Measurements from ENCODE around the gene ABCC2. TPM values are rescaled to one million over a fixed set of nuclear protein-coding genes. Genes with fewer than 3 reads are reported as not detected.

Gene ABCC2
- total RNA-seq, 1 experiment from 2014 or later, result 129 TPM

GRCh38 chr10:99748823-99749451 is 33.5 kb upstream of the ABCC2 start:
- H3K4me3 ChIP-seq (ENCODE audit: low read depth, low read length), result no peak overlapping the region
- TF ChIP-seq CTCF (IDR thresholded peaks at IDR 0.05; ENCODE audit: insufficient read depth in 1 of 2, low read depth in 1 of 2, low read length in 1 of 2, severe bottlenecking in 1 of 2, unreplicated experiment in 1 of 2), result no peak
- intact Hi-C loops (cut with micrococcal nuclease; ENCODE audit: unreplicated experiment), result no loop called here
- ChIA-PET POLR2A (no interaction called here), CTCF (interaction anchor here (0.6 kb wide), 1 partner anchor 16 kb away, joined by 3 read pairs; no protein-coding TSS in a partner anchor)
- H3K36me3 Mint-ChIP-seq (ENCODE audit: insufficient read depth, unreplicated experiment), result peaks cover 39% of the 10 kb centered on the region
- no peaks in the 10 kb centered on the region; the same call in none of the 2 replicates for H3K36me3 ChIP-seq (ENCODE audit: control insufficient read depth, insufficient read depth, low read length)
- H3K27me3 Mint-ChIP-seq (ENCODE audit: insufficient read depth, unreplicated experiment), result no peaks in the 10 kb centered on the region
- BruUV-seq (replicated peaks), result no TSS peak
- no peaks in the 10 kb centered on the region for H3K27me3 ChIP-seq (replicated peaks; ENCODE audit: control insufficient read depth, insufficient read depth, low read length)
- no peaks in the 10 kb centered on the region for H3K4me1 Mint-ChIP-seq (ENCODE audit: low read depth, unreplicated experiment)
- no peaks in the 10 kb centered on the region for H3K4me1 ChIP-seq
- no peak overlapping the region for H3K27ac Mint-ChIP-seq (ENCODE audit: unreplicated experiment)
- no peaks in the 10 kb centered on the region for H3K9me3 Mint-ChIP-seq (ENCODE audit: unreplicated experiment)
- no peak overlapping the region for H3K4me3 Mint-ChIP-seq (ENCODE audit: unreplicated experiment)
- no peaks in the 10 kb centered on the region for H3K9me3 ChIP-seq
- no peak for DNase-seq

- H3K27ac Mint-ChIP-seq (ENCODE audit: unreplicated experiment), result no peak overlapping the region
- Histone ChIP-seq H3K36me3 (ENCODE audit: control insufficient read depth, insufficient read depth, low read length) (no peaks in the 10 kb centered on the region; the same call in 1 of the 2 replicates), H3K9me3 (no peaks in the 10 kb centered on the region), H3K4me3 (ENCODE audit: low read depth, low read length) (no peak overlapping the region), H3K4me1 (no peaks in the 10 kb centered on the region), H3K27me3 (replicated peaks; ENCODE audit: control insufficient read depth, insufficient read depth, low read length) (no peaks in the 10 kb centered on the region)
- POLR2A ChIA-PET, result no interaction called here
- no TSS peak for BruUV-seq (replicated peaks)
- CTCF ChIA-PET, result no interaction called here
- no peaks in the 10 kb centered on the region for H3K27me3 Mint-ChIP-seq (ENCODE audit: insufficient read depth, unreplicated experiment)
- no peak overlapping the region for H3K4me3 Mint-ChIP-seq (ENCODE audit: unreplicated experiment)
- no peaks in the 10 kb centered on the region for H3K4me1 Mint-ChIP-seq (ENCODE audit: low read depth, unreplicated experiment)
- no peaks in the 10 kb centered on the region for H3K9me3 Mint-ChIP-seq (ENCODE audit: unreplicated experiment)
- peaks cover 24% of the 10 kb centered on the region for H3K36me3 Mint-ChIP-seq (ENCODE audit: insufficient read depth, unreplicated experiment)
- no peak for TF ChIP-seq CTCF (IDR thresholded peaks at IDR 0.05; ENCODE audit: insufficient read depth in 1 of 2, low read depth in 1 of 2, low read length in 1 of 2, severe bottlenecking in 1 of 2, unreplicated experiment in 1 of 2)
- intact Hi-C loops (cut with micrococcal nuclease; ENCODE audit: unreplicated experiment), result no loop called here
- no peak for DNase-seq
These were observed 31.8 kb upstream of the ABCC2 start for GRCh38 chr10:99750641-99751040.

GRCh38 chr10:99754670-99755069 is 27.8 kb upstream of the ABCC2 start:
- no peak for DNase-seq
- peaks cover 56% of the 10 kb centered on the region for H3K36me3 Mint-ChIP-seq (ENCODE audit: insufficient read depth, unreplicated experiment)
- no peak overlapping the region for H3K4me3 Mint-ChIP-seq (ENCODE audit: unreplicated experiment)
- H3K9me3 Mint-ChIP-seq (ENCODE audit: unreplicated experiment), result no peaks in the 10 kb centered on the region
- ChIA-PET POLR2A (interaction anchor here (0.5 kb wide), 1 partner anchor 13 kb away, joined by 7 read pairs; no protein-coding TSS in a partner anchor), CTCF (no interaction called here)
- Histone ChIP-seq H3K4me1 (no peaks in the 10 kb centered on the region), H3K36me3 (ENCODE audit: control insufficient read depth, insufficient read depth, low read length) (peaks cover 3% of the 10 kb centered on the region; the same call in 1 of the 2 replicates), H3K9me3 (no peaks in the 10 kb centered on the region), H3K4me3 (ENCODE audit: low read depth, low read length) (no peak overlapping the region), H3K27me3 (replicated peaks; ENCODE audit: control insufficient read depth, insufficient read depth, low read length) (no peaks in the 10 kb centered on the region)
- no peak for TF ChIP-seq CTCF (IDR thresholded peaks at IDR 0.05; ENCODE audit: insufficient read depth in 1 of 2, low read depth in 1 of 2, low read length in 1 of 2, severe bottlenecking in 1 of 2, unreplicated experiment in 1 of 2)
- H3K27me3 Mint-ChIP-seq (ENCODE audit: insufficient read depth, unreplicated experiment), result no peaks in the 10 kb centered on the region
- BruUV-seq (replicated peaks), result no TSS peak
- intact Hi-C loops (cut with micrococcal nuclease; ENCODE audit: unreplicated experiment), result no loop called here
- H3K27ac Mint-ChIP-seq (ENCODE audit: unreplicated experiment), result no peak overlapping the region
- H3K4me1 Mint-ChIP-seq (ENCODE audit: low read depth, unreplicated experiment), result no peaks in the 10 kb centered on the region
